RCC 7860 (cell line): ENCODE data around the gene SRSF4.
"Not testable (repeated sequence)": the region's sequence is repeated elsewhere in the genome, so short reads cannot be mapped to it uniquely, and the experiment has no call there.

Source experiments
- DNase-seq: peaks from one replicate; pipeline ENCODE4 v3.0.0-alpha.2; 2015; ENCODE audit warnings: low spot score
- FAIRE-seq: peaks from 2 replicates; lab custom pipeline; 2012; peaks lifted over from hg19 to GRCh38; lab: Jason Lieb, UNC

The SRSF4 gene

DNA sequence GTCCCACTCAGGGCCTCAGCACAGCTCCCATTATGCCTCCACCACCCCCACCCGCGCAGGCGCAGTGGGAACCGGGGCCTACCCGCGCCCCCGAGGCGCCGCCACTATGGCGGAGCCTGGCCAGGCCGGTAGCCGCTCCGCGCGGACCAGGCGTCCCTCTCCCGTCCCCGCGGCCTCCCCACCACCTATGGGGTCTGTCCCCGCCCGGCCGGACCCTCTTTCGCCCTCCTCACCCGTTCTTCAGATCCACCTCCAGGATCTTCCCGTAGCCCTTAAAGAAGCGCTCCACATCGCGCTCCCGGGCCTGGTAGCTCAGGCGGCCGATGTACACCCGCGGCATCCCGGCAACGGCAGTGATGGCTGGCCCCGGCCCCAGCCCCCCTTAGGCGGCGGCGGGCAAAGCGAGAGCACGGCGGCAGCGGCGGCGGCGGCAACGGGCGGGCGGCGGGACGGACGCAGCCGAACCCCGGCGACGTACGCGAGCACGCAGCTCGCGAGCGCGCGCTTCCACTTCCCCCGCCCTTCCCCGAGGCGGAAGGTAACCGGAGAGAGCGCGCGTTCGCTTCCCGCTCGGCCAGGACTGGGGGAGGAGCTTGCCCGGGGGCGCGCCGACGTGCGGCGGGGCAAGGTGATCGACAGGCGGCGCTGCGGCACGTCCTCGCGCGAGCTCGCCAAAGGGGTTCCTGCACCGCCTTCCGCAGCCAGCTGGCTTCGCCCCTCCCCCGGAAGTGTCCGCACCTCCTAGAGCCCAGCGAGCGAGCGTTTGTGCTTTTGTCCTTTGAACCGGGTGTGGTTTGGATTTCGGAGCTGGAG lies at the start of gene SRSF4:
Gene SRSF4 (minus strand): TSS at position 488 of the 813 bp plus-strand sequence. CDS start 148 bp downstream, at position 340.
- FAIRE-seq (peak; percentile 74), DNase-seq (peak; percentile 95)

DNA sequence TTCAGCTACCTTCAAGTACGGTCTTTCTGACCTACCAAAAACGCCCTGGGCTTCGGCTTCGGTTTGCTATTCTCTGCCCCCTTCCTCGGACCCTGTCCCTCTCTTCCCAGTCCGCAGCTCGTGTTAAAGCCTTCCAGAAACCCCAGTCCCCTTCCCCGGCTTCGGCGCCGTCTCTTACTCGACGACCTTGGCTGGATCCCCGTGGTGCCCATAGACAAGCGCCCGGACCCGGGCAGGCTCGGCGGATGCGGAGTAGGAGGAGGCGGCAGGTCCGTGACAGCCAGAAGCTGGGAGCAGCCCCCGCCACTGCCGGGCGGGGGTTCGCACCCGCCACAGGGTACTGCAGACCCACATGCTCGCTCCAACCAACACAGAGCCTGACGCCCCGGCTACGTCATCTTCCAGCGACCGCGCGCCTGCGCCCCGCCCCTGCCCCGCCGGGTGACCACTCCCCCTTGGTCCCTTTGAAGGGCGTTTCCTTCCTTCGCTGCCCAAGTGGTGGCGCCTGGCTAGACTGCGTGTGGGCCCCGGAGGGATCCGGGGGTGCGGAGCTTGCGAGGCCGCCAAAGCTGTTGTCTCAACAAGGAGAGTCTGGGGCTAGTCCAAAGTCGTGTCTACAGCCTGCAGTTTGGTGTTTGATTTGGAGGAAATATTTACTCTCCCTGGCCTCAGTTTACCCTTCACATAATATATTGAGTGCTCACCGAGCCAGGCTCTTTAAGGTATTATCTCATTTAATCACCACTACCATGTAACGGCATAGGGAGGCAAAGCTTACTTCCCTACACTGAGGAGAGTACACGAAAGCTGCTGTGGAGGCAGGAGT lies 49.1 kb upstream of the SRSF4 start, which contains the start of gene MECR:
Gene MECR (minus strand): TSS at position 382 of the 826 bp plus-strand sequence. CDS start 28 bp downstream, at position 354.
- peak; percentile 80 for DNase-seq
- FAIRE-seq = peak; percentile 2

- FAIRE-seq = no peak
- no peak for DNase-seq
These were observed 48.5 kb upstream of the SRSF4 start for GRCh38 chr1:29230204-29230552.

GRCh38 chr1:29227511-29227910 lies 45.8 kb upstream of the SRSF4 start:
- no peak for DNase-seq
- FAIRE-seq = no peak

GRCh38 chr1:29225361-29225760 lies 43.7 kb upstream of the SRSF4 start:
- DNase-seq (no peak), FAIRE-seq (no peak)

- no peak for FAIRE-seq
- no peak for DNase-seq
These were observed 42.7 kb upstream of the SRSF4 start for GRCh38 chr1:29224356-29224837.

DNA sequence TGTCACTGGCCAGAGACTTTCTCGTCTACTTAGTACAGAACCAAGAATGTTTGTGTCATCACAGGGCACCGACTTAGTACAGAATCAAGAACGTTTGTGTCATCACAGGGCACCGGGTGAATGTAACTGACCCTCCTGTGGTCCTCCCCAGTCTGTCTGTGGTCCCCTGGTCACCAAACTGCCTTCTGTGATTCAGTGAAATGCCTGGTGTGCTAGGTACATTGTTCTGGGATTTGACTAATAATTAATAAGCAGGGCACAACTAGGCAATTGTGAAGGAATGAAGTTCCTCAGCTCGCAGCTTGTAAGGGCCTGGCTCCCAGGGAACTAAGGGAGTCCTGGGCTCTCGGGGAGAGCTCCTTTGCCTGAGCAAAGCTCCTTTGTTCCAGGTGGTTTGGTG lies 41.8 kb upstream of the SRSF4 start:
- no peak for DNase-seq
- FAIRE-seq = no peak

DNA sequence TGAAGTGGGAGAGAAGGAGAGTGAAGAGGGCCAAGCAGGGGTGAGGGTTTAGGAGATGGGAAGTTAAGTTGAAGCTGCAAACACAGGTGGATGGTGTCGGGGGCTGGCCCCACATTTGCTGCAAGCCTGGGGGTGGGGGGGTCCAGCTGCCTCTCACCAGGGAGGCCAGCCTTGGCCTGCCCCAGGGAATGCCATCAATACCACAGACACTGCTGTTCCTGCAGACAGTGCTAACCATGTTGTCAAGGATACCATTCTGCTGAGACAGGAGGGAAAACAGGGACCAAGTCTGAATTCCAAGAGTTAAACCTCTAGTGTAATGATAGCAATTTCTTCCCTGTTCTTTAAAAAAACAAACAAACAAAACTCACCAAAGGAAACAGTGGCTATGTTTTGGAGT lies 41.0 kb upstream of the SRSF4 start:
- no peak for FAIRE-seq
- DNase-seq = no peak

GRCh38 chr1:29222260-29222659 lies 40.6 kb upstream of the SRSF4 start:
- not testable (repeated sequence) for FAIRE-seq, DNase-seq

- DNase-seq (no peak), FAIRE-seq (no peak)
These were observed 39.6 kb upstream of the SRSF4 start for GRCh38 chr1:29221296-29221695.

- FAIRE-seq = no peak
- DNase-seq = no peak
These were observed 36.5 kb upstream of the SRSF4 start for GRCh38 chr1:29218223-29218622.

DNA sequence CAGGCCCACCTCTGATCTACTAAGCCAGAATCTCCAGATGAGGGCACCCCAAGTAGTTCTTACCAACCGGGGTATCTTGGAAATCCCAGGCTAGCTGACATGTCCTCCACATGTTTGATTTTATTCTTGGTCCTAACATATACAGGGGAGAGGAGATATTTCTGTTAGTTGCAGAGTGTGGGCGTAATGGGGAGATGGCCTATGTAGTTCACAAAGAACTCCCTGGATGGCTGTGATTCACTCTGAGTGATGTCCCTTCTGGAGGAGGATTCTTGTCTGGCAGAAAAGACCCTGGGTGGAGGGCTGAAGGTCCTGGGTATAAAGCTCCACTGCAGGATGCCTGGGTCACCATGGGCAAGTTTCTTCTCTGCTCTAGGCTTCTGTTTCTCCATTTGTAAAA lies 35.9 kb upstream of the SRSF4 start:
- DNase-seq (no peak), FAIRE-seq (no peak)

- FAIRE-seq = no peak
- no peak for DNase-seq
These were observed 31.4 kb upstream of the SRSF4 start for GRCh38 chr1:29213055-29213454.

GRCh38 chr1:29211086-29212030 lies 29.7 kb upstream of the SRSF4 start:
- DNase-seq = no peak
- no peak for FAIRE-seq

DNA sequence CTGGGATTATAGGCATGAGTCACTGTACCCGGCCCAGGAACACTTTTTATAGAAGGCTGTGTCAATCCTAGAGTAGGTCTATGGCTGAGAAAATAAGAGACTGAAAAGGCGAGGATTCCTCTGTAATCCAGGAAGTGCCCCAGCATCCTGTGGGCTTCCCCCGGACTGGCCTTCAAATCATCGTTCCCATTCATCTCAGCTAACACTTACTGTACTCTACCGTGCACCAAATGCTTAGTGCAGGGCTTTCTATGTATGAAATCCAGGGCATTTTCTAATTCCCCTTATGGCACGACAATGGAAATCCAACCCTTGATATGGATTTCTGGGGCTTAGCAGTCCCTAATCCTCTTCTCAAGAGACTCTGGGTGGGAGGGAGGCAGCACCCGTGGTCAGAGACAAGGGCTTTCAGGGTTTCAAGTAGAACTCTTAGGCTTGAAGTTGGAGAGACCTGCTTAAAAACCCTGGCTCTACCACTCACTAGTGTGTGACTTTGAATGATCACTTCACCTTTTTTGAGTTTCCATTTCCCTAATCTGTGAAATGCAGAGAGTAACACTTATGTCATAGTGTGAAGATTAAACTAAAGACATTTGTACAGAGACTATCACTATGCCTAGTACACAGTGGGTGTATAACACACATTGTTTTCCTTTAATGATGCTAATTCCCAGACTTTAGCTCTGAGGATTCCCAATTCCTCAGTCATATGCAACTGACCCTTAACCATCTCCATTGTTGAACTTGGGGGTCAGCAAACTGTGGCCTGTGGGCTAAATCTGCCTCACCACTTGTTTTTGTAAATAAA lies 28.8 kb upstream of the SRSF4 start:
- no peak for DNase-seq
- no peak for FAIRE-seq

- DNase-seq = no peak
- no peak for FAIRE-seq
These were observed 27.5 kb upstream of the SRSF4 start for GRCh38 chr1:29209173-29209572.

- no peak for FAIRE-seq
- DNase-seq = no peak
These were observed 26.7 kb upstream of the SRSF4 start for GRCh38 chr1:29208442-29208841.

DNA sequence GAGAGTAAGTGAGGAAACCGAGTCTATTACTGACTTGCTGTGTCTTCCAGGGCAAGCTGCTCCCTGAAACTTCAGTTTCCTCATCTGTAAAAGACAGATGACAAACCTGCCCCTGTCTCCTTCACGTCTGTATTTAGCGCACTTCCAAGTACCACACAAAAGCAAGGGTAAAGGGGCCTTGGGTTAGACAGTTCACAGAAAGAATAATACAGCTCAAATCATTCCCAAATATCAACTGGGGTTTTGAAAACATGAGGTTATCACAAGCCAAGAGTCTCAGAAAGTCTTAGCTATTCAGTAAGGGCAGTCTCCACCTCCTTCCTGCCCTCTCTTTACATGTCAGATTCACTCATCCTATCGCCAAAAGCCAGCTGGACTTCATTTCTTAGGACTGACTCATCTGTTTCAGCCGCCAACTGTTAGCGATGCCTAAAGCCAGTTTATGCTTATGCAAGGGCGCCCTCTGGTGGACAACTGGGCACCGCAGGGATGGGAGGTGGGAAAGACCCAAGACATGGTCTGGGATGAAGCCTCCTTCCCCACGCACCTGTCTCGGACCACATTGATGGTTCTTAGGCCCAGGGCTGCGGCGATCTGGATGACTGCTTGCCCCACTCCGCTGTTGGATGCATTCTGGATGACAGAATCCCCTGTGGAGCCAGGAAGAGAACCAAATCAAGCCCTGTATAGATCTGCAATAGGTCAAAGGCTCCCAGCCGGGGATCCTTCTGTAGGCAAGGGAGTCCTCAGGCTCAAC lies 21.1 kb upstream of the SRSF4 start:
- FAIRE-seq (peak; percentile 96), DNase-seq (peak; percentile 94)

DNA sequence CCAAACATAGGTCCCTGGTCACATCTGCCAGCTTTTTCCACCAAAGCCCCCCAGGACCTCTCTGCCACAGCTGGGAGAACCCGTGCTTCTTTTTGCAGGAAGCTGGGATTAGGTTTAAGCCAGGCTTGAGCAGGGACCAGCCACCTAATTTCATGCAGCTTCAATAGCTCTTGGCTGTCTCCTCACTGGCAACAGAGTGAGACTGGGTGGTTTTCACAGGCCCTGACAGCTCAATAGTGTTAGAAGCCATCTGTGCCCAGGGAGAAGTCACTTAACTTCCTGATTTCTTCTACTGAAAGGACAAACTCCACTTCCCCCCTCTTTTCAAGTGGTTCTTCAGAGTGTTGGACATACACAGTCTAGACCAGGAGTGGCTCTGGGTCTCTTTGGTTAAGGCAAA lies 20.4 kb upstream of the SRSF4 start:
- no peak for FAIRE-seq
- DNase-seq = no peak
